OCI-M1 (cell line): ENCODE results near the gene FARP1.
"Not testable (repeated sequence)": the region's sequence is repeated elsewhere in the genome, so short reads cannot be mapped to it uniquely, and the experiment has no call there.

ENCODE experiments used
- DNase-seq: peaks from one replicate; lab custom pipeline; 2025; lab: John Stamatoyannopoulos, UW

Gene FARP1

DNA sequence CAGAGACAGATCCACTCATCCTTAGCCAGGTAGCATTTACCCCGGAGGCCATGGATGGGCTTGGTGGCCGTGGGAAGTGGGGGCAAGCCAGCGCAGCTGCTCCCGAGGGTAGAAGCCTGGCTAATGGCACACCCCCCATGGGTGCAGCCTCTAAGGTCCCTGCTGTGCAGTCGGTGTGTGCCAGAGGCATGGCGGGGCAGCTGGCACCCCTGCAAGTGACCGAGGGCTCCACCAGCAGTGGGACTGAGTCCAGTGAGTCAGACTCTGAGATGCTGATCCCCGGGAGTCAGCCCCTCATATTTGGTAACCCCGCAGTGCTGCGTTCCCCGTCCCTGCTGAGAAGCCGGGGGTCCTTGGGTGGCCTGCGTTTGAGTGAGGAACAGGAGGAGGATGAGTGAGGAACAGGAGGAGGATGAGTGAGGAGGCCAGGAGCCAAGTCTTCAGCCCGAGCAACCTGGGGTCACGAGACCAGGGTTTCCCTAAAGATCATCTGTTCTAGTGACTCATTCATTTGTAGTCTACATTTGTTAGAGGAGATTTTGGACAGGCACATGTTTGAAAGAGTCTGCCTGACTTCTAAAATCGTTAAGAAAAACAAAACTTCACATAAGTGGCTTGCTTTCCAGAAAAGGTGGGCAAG is 253.3 kb downstream of the FARP1 start:
- no peak for DNase-seq

DNA sequence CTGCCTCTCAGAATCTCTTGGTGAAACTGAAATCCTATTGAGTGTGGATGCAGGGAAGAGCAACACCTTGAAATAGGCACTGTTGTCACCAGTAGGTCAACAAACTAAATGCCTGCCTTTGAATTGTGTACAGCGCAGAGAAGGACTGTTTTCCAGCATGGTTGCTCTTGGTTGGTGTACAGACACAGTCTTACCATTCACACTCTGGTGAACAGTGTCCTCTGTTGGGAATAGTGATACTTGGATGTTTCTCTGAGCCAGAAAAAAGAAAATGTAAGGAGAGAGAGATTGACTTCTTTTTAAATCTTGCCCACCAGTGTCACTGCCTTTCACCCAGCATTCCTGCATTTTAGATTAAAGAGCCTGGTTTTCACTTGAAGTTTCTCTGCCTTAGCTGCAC is 254.3 kb downstream of the FARP1 start:
- DNase-seq = no peak

DNA sequence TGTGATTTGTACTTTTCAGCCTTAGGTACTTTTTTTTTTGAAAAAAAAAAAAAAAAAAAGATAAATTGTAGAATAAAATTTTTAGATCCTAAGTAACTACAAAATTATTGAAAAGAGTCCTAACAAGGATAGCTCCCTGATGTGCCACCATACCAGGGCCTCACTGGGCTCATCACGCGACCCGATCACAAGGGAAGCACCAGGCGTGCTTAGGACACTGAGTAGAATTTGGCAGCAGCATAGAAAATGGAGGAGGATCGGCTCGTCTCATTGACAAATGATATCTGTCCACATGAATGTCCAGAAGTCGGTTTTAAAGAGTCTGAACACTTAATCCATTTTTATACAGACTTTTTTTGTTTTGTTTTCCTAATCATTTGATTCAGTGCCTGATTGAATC is 255.0 kb downstream of the FARP1 start:
- no peak for DNase-seq

DNA sequence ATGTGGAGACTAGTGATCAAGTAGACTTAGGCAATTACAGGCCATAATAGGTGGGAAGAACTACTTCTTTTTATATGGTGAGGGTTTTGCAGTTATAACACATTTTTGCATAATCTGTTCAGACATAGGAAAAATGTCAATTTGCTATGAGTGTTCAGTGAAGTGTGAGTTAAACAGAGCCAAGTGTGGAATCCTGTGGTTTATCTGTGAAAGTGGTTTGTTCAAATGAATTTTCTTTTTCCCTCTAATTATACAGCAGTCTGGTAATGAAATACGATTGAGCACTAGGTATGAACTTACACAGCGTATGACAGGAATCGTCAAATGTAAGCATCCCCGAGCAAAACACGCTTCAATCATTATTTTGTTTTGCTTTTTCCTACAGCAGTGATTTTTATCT is 255.7 kb downstream of the FARP1 start:
- DNase-seq = no peak

GRCh38 chr13:98399756-98400155 is 256.9 kb downstream of the FARP1 start:
- DNase-seq = no peak

DNA sequence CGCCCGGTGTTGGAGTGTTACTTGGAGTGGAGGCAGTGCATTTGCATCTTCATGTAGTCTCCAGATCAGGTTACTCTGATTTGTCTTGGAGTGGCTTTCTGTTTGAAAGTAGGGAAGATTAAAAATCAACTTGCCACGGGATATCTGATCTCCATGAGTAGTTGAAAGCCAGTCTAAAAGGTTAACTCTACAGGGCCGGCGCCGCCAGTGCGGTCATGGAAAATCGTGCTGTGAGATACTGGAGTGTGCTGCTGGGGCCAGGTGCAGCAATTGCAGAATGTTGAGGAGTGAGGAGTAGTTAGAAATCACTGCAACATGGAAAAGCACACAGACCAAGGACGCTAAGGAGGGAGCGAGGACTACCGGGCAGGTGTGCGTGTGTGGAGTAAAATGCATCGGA is 259.0 kb downstream of the FARP1 start:
- DNase-seq = no peak

DNA sequence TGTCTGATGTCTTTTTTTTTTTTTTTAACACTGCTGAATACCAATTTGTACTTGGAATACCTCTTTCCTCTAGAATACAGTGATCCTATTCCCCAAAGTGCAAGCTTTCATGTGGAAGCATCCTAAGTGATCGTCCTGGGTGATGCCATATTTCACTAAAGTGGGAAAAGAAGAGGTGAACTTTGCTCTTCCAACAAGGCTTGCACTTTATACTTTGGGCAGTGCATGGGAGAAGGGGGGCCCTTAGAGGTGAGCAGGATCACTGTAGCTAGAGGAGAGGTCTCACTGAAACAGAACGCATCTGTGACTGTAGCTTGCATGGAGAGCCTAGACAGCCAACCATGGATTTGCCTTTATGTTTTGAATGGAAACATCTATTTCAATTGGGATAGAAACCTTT is 260.2 kb downstream of the FARP1 start:
- DNase-seq = no peak

GRCh38 chr13:98405107-98405571 is 262.2 kb downstream of the FARP1 start:
- no peak for DNase-seq

GRCh38 chr13:98405690-98406344 is 262.9 kb downstream of the FARP1 start:
- no peak for DNase-seq

GRCh38 chr13:98406427-98406826 is 263.5 kb downstream of the FARP1 start:
- no peak for DNase-seq

DNA sequence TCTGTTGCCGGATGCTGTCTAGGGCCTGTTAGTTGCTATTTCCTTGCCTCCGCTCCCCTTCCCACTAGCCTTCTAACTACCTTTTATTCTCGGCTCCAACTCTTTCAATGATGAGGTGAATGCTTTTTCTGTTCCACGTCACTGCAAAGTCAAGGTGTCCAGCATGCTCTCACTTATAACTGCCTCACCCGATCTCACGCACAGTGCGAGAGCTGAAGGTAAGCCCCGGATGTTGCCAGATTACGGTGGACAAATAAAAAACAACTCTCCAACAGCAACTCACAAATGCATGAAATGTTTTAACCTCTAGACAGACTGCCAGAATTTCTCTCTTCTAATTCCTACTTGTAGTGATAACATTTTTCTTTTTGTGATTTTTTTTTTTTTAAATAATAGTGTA is 264.1 kb downstream of the FARP1 start:
- DNase-seq = no peak

GRCh38 chr13:98407575-98407974 is 264.7 kb downstream of the FARP1 start:
- no peak for DNase-seq

DNA sequence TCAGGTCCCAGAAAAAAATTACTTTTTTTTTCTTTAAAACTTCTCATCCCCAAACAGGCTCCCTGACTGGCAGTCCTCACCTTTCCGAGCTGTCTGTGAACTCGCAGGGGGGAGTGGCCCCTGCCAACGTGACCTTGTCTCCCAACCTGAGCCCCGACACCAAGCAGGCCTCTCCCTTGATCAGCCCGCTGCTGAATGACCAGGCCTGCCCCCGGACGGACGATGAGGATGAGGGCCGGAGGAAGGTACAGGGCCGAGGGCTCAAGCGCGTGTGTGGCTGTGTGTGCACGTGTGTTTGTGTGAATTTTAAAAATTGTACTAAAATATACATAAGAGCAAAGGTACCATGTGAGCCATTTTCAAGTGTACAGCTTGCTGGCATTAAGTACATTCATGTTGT is 266.4 kb downstream of the FARP1 start:
- DNase-seq = no peak

DNA sequence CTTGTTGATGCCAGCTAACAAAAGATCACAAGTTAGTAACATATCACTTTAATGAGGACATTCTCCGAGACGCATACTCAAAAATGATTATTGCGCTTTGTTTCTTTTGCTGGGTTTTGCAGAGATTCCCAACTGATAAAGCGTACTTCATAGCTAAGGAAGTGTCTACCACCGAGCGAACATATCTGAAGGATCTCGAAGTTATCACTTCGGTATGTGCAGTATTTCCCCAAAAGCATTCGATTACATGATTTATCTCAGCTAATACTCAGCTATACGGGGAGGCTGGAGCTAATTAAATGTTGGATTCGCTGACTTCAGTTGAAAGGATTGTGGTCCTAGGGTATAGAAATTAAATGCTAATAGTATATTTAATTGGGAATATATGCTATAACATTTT is 267.7 kb downstream of the FARP1 start:
- DNase-seq = no peak

GRCh38 chr13:98411013-98411412 is 268.1 kb downstream of the FARP1 start:
- no peak for DNase-seq

- no peak for DNase-seq
Observed at GRCh38 chr13:98411617-98412265, 268.8 kb downstream of the FARP1 start.

- DNase-seq = not testable (repeated sequence)
Observed at GRCh38 chr13:98413278-98413677, 270.4 kb downstream of the FARP1 start.

DNA sequence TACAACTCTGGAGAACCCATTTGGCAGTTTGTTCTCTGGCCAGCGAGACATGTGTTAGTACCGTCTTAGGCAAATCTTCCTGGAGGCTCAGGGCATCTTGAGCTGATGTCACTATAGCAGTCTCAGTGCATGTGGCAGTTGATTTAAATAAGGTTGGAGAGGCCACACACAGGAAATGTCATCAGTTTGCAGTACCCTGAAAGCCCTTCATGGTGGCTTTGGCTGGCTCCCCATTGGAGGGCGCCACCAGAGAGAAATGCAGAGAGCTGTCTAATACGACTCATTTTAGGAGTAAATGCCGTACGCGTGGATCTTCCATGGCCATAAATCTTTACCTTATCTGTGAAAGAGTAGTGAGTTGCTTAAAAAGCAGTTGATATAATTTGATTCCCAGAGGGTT is 270.9 kb downstream of the FARP1 start:
- DNase-seq = no peak

- no peak for DNase-seq
Observed at GRCh38 chr13:98415326-98416070, 272.6 kb downstream of the FARP1 start.

DNA sequence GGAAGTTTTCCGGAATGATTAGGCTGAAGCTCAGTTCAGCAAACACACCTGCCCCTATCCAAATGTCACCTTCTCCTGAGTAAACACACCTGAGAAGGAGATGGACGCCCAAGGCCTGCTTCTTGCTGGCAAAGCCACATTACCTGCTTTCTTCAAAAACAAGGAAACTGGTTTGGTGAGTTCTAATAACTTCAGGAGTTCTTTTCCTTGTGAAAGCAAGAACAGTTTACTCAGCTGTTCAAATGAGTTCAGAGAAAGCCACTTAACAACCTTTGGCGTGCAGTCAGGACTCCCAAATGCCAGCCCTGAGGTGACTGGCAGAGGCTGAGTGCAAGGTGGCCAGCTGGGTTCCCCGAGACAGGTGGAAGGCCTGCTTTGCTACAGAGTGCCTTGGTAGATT is 273.5 kb downstream of the FARP1 start:
- no peak for DNase-seq

- no peak for DNase-seq
Observed at GRCh38 chr13:98419786-98420553, 277.1 kb downstream of the FARP1 start.
